Measurements from ENCODE around the gene ZBTB5. TPM values are rescaled to one million over a fixed set of nuclear protein-coding genes. Genes with fewer than 3 reads are reported as not detected.

ZBTB5 gene, protein sequence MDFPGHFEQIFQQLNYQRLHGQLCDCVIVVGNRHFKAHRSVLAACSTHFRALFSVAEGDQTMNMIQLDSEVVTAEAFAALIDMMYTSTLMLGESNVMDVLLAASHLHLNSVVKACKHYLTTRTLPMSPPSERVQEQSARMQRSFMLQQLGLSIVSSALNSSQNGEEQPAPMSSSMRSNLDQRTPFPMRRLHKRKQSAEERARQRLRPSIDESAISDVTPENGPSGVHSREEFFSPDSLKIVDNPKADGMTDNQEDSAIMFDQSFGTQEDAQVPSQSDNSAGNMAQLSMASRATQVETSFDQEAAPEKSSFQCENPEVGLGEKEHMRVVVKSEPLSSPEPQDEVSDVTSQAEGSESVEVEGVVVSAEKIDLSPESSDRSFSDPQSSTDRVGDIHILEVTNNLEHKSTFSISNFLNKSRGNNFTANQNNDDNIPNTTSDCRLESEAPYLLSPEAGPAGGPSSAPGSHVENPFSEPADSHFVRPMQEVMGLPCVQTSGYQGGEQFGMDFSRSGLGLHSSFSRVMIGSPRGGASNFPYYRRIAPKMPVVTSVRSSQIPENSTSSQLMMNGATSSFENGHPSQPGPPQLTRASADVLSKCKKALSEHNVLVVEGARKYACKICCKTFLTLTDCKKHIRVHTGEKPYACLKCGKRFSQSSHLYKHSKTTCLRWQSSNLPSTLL
- total RNA-seq (2021; fragmentation: NEBNext Ultra II Directional; extraction: Animal tissue kit (Norgen Biotek cat#: 25700)) = 13.6 and 14.5 TPM in 2 replicates
- 13.3 and 14.0 TPM in 2 replicates for polyA plus RNA-seq (2011; rRNA removed)
- polyA plus RNA-seq (2011; cell fraction: cytosol; rRNA removed) = 14.8 TPM
- 16.2 TPM for polyA plus RNA-seq (2011; cell fraction: nucleus; rRNA removed)
- 9.6 to 11.4 TPM (median 10.6 TPM) in 4 replicates for polyA plus RNA-seq (2012, experiment 1 of 2)
- 3.8 TPM for polyA plus RNA-seq (2012, experiment 2 of 2)
- 9.4 TPM for polyA plus RNA-seq (2013, experiment 1 of 2)
- polyA plus RNA-seq (2013, experiment 2 of 2) = 8.5 TPM
- polyA minus RNA-seq (2011; rRNA and poly(A)+ RNA removed) = 40.3 and 41.2 TPM in 2 replicates
- 16.1 TPM for polyA minus RNA-seq (2011; cell fraction: cytosol; rRNA and poly(A)+ RNA removed)
- polyA minus RNA-seq (2011; cell fraction: nucleus; rRNA and poly(A)+ RNA removed) = 32.7 TPM
- long read RNA-seq, experiment 1, full-length matches to known transcripts = 1 of 11 reads
- long read RNA-seq, experiment 1, partial matches to known transcripts = 0 of 11 reads
- long read RNA-seq, experiment 1, other reads (novel, unspliced or antisense) = 10 of 11 reads
- long read RNA-seq, experiment 2 = 0 reads

DNA sequence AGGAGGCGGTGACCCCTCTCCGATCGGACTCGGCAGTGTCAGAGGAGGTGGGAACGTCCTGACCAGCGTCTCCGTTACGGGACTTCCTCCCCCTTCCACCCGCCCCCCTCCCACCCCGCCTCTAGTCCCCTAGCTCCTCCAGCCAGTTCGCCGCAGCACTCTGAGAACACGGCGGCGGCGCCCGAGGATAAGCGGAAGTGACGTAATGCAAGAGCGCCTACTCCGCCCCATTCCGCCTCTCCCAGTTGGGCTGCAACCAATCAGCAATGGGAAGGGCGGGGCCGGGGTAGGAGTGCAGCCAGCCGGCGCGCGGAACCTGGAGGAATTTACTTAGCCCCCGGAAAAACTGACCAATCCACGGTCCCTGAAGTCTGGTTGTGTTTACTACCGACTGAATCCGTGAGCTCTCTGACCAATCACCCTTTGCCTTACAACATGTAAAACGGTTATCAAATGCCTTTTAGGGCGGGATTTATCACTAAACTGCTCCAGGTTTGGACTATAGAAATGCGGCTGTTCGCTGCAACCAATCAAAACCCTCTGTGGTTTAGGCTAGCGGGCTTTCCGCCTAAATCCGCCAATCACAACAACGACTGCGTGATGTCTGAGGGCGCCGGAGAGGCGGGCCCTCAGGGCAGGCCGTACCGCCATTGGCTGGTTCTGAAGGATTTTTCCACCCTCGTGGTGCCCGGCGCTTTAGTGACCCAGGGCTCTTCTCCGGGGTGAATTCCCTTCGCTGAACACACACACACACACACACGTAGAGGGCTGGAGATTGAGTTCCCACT lies at the start of gene ZBTB5:
Gene ZBTB5, minus strand, starts transcription at position 202 of the 788 bp plus-strand sequence. CDS start 22,899 bp downstream, outside the sequence.
- H4K91ac ChIP-seq (replicated peaks; ENCODE audit: insufficient read length, low read length) = peak within 1 kb of the TSS; percentile 95
- peaks cover 4% of the 10 kb centered on the region; the same call in 1 of the 2 replicates for H3K79me1 ChIP-seq (ENCODE audit: low read depth, low read length)
- no peak within 1 kb of the TSS for H3K23ac ChIP-seq (ENCODE audit: insufficient read length)
- H3K4ac ChIP-seq (replicated peaks; ENCODE audit: insufficient read length, low read depth, low read length) = peak within 1 kb of the TSS; percentile 88
- H3K9me3 ChIP-seq (ENCODE audit: insufficient read depth in 2 of 2, low read depth in 1 of 2, low read length in 1 of 2) = no peaks in the 10 kb centered on the region
- no peak within 1 kb of the TSS for H2BK15ac ChIP-seq (ENCODE audit: low read length)
- FAIRE-seq (peak; percentile 91), DNase-seq (ENCODE audit: low read depth in 1 of 2, low spot score in 2 of 2) (peak; percentile 96 to 98)
- H2AK5ac ChIP-seq (ENCODE audit: low read depth, low read length) = no peak within 1 kb of the TSS
- H4K5ac ChIP-seq (ENCODE audit: insufficient read length, low read depth, low read length) = peak within 1 kb of the TSS; percentile 99
- ChIA-PET CTCF (ENCODE audit: partially characterized antibody) (interaction anchor here (1.2 to 5.6 kb wide), 4 partner anchors 30 to 56 kb away, joined by 3 to 18 read pairs (median 4); no protein-coding TSS in a partner anchor), POLR2A (ENCODE audit: partially characterized antibody) (interaction anchor here (0.7 to 4.5 kb wide), 26 partner anchors 9 to 528 kb away, joined by 3 to 40 read pairs (median 6); partner anchors contain the start of genes FBXO10, GRHPR and POLR1E)
- peaks cover 0 to 9% (median 4%) of the 10 kb centered on the region in 4 experiments; a peak in 2 of 7 replicates for H3K4me1 ChIP-seq (replicated peaks in 1 of 4; ENCODE audit: control insufficient read depth in 3 of 4, insufficient read depth in 4 of 4, low read length in 3 of 4)
- H4K8ac ChIP-seq (ENCODE audit: extremely low read depth, insufficient read depth, low read length) = peak within 1 kb of the TSS; percentile 99
- no peaks in the 10 kb centered on the region for H3K27me3 ChIP-seq (replicated peaks in 1 of 4; ENCODE audit: control insufficient read depth in 3 of 4, extremely low read depth in 1 of 4, insufficient read depth in 3 of 4, low read length in 3 of 4)
- WGBS, 2 experiments (ENCODE audit: extremely low coverage in 1 of 2, insufficient coverage in 1 of 2, insufficient read length in 1 of 2, insufficient replicate concordance in 2 of 2, low coverage in 1 of 2, low lambda C conversion rate in 2 of 2, missing lambda C conversion rate in 1 of 2) = 1% methylated on average over 35 of the region's 52 CpGs; no CpG with 5 or more reads in 1 of the 2 experiments
- H2BK120ac ChIP-seq (replicated peaks; ENCODE audit: low read depth, low read length) = peak within 1 kb of the TSS; percentile 69
- peaks cover 4% of the 10 kb centered on the region; the same call in 1 of the 2 replicates for H3K23me2 ChIP-seq (ENCODE audit: low read depth, low read length)
- peaks cover 2 to 8% of the 10 kb centered on the region in 2 experiments for H4K20me1 ChIP-seq (replicated peaks in 1 of 2; ENCODE audit: control insufficient read depth in 1 of 2, insufficient read depth in 2 of 2, low read length in 2 of 2)
- peak within 1 kb of the TSS; percentile 96 for H3K18ac ChIP-seq (ENCODE audit: extremely low read depth, low read length)
- peaks cover 29 to 41% of the 10 kb centered on the region in 2 experiments for H3K79me2 ChIP-seq (ENCODE audit: control insufficient read depth in 1 of 2, insufficient read depth in 2 of 2, low read length in 2 of 2)
- peak within 1 kb of the TSS; percentile 94; the same call in 1 of the 2 replicates for H2BK12ac ChIP-seq (ENCODE audit: low read depth, low read length)
- H2BK20ac ChIP-seq (ENCODE audit: low read length) = no peak within 1 kb of the TSS
- H3K27ac ChIP-seq (ENCODE audit: low read depth, low read length) = peak within 1 kb of the TSS; percentile 98
- H3K36me3 ChIP-seq (ENCODE audit: control insufficient read depth in 2 of 4, insufficient read depth in 4 of 4, low read length in 3 of 4) = no peaks in the 10 kb centered on the region
- H3K4me3 ChIP-seq (ENCODE audit: extremely low read depth in 1 of 4, insufficient read depth in 2 of 4, low read depth in 3 of 4, low read length in 4 of 4) = peak within 1 kb of the TSS; percentile 69 to 94 (median 87)
- peak within 1 kb of the TSS; percentile 98 for H2BK5ac ChIP-seq (ENCODE audit: low read depth, low read length)
- peak within 1 kb of the TSS; percentile 96 to 99 (median 97) for H3K9ac ChIP-seq (replicated peaks in 1 of 4; ENCODE audit: extremely low read depth in 1 of 4, low read depth in 3 of 4, low read length in 3 of 4)
- H3K56ac ChIP-seq (replicated peaks; ENCODE audit: insufficient read length, low read depth, low read length) = peak within 1 kb of the TSS; percentile 98
- peak within 1 kb of the TSS; percentile 88 to 90 for H3K4me2 ChIP-seq (ENCODE audit: insufficient read depth in 1 of 2, low read depth in 2 of 2, low read length in 2 of 2)
- peak within 1 kb of the TSS; percentile 0; the same call in 1 of the 2 replicates for H2AFZ ChIP-seq (ENCODE audit: low read length)
- peak within 1 kb of the TSS; percentile 89 for H3K14ac ChIP-seq (ENCODE audit: insufficient read length)
- TF ChIP-seq SP4 (IDR thresholded peaks at IDR 0.05; ENCODE audit: low read length) (peak; percentile 71; the same call in 1 of the 2 replicates), POLR2A (IDR thresholded peaks at IDR 0.05; ENCODE audit: control extremely low read depth in 1 of 2, low read depth in 2 of 2, low read length in 2 of 2) (peak; percentile 52 to 62; a peak in 2 of 3 replicates), SAP30 (IDR thresholded peaks at IDR 0.05; ENCODE audit: insufficient read depth, insufficient replicate concordance, low read length) (peak; percentile 25), CREB1 (IDR thresholded peaks at IDR 0.05) (peak; percentile 92)
- TF ChIP-seq, protein P1, sequence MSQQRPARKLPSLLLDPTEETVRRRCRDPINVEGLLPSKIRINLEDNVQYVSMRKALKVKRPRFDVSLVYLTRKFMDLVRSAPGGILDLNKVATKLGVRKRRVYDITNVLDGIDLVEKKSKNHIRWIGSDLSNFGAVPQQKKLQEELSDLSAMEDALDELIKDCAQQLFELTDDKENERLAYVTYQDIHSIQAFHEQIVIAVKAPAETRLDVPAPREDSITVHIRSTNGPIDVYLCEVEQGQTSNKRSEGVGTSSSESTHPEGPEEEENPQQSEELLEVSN (IDR thresholded peaks at IDR 0.05) = peak; percentile 86

Data from H1 (cell line).